Fibroblast of skin of right quadriceps (primary cell): ENCODE data around the gene APOBR.
"Not testable (repeated sequence)": the region's sequence is repeated elsewhere in the genome, so short reads cannot be mapped to it uniquely, and the experiment has no call there.

Experiments
- DNase-seq: peaks from one replicate; pipeline ENCODE4 v3.0.0-alpha.2; 2013

The APOBR gene

GRCh38 chr16:28499854-28500253 lies 5.4 kb downstream of the APOBR start:
- DNase-seq = no peak

- not testable (repeated sequence) for DNase-seq
Observed at GRCh38 chr16:28500476-28501180, 6.2 kb downstream of the APOBR start.

GRCh38 chr16:28501258-28502232 lies 7.1 kb downstream of the APOBR start:
- no peak for DNase-seq

- DNase-seq = no peak
Observed at GRCh38 chr16:28502290-28502689, 7.8 kb downstream of the APOBR start.

- no peak for DNase-seq
Observed at GRCh38 chr16:28503470-28504259, 9.2 kb downstream of the APOBR start.

- DNase-seq = no peak
Observed at GRCh38 chr16:28504707-28505404, 10.4 kb downstream of the APOBR start.

- DNase-seq = no peak
Observed at GRCh38 chr16:28505489-28506137, 11.2 kb downstream of the APOBR start.

GRCh38 chr16:28511031-28511430 lies 16.6 kb downstream of the APOBR start:
- DNase-seq = no peak

GRCh38 chr16:28511801-28512789 lies 17.7 kb downstream of the APOBR start:
- no peak for DNase-seq

- DNase-seq = no peak
Observed at GRCh38 chr16:28513484-28514181, 19.2 kb downstream of the APOBR start.

- no peak for DNase-seq
Observed at GRCh38 chr16:28514246-28514645, 19.8 kb downstream of the APOBR start.

GRCh38 chr16:28520672-28521071 lies 26.2 kb downstream of the APOBR start:
- no peak for DNase-seq

GRCh38 chr16:28521436-28521835 lies 27.0 kb downstream of the APOBR start:
- no peak for DNase-seq

- DNase-seq = no peak
Observed at GRCh38 chr16:28522792-28523191, 28.3 kb downstream of the APOBR start.

GRCh38 chr16:28524681-28525171 lies 30.3 kb downstream of the APOBR start:
- peak; percentile 25 for DNase-seq

- no peak for DNase-seq
Observed at GRCh38 chr16:28526201-28527099, 32.0 kb downstream of the APOBR start.

- not testable (repeated sequence) for DNase-seq
Observed at GRCh38 chr16:28527100-28527785, 32.8 kb downstream of the APOBR start.

- DNase-seq = no peak
Observed at GRCh38 chr16:28527985-28528384, 33.5 kb downstream of the APOBR start.
